Duodenal mucosa (tissue), 2 donors: ENCODE results near the gene HIGD1A.

Experiments used
- H3K27ac ChIP-seq: one replicate; pipeline ENCODE4 v1.7.0; 2013; ENCODE audit warnings: low read depth, low read length
- H3K27me3 ChIP-seq, 2 donors: one replicate each; pipeline ENCODE4 v1.7.0; 2013; ENCODE audit warnings: low read length in 2 of 2, control low read depth in 1 of 2; ENCODE audit not compliant: insufficient read depth in 2 of 2, control insufficient read depth in 1 of 2
- H3K36me3 ChIP-seq, 2 donors: one replicate each; pipeline ENCODE4 v1.7.0; 2013; ENCODE audit warnings: low read length in 2 of 2, control low read depth in 1 of 2; ENCODE audit not compliant: insufficient read depth in 2 of 2, control insufficient read depth in 1 of 2
- H3K4me1 ChIP-seq, 2 donors: one replicate each; pipeline ENCODE4 v1.7.0; 2013; ENCODE audit warnings: low read length in 2 of 2, control low read depth in 1 of 2; ENCODE audit not compliant: insufficient read depth in 2 of 2, control insufficient read depth in 1 of 2
- H3K4me3 ChIP-seq, 2 donors: one replicate each; pipeline ENCODE4 v1.7.0; 2013; ENCODE audit warnings: low read length in 2 of 2, low read depth in 1 of 2
- H3K9ac ChIP-seq, 2 donors: one replicate each; pipeline ENCODE4 v1.7.0; 2013; ENCODE audit warnings: low read length in 2 of 2, low read depth in 1 of 2
- H3K9me3 ChIP-seq, 2 donors: one replicate each; pipeline ENCODE4 v1.7.0; 2013; ENCODE audit warnings: low read length in 2 of 2, control low read depth in 1 of 2; ENCODE audit not compliant: control insufficient read depth in 1 of 2

HIGD1A gene

DNA sequence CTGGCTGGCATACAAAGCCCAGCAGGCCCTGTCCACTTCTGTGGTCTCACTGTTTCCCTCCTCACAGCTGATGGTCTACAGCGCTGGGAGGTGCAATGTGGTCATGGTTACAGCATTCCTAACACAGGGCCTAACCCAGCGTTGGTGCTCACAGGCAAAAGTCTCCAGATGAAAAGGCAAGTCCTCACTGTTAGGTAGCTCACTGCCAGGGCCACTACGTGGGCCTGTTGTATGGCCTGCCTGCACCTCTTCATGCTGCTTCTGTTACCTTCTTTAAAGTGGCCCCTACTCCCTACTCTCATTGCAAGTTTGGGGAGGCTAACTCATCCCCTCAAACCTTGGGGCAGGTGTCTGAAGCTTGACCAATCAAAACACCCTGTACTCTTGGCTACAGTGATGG lies 62.5 kb downstream of the HIGD1A start:
- no peaks in the 10 kb centered on the region for H3K9me3 ChIP-seq
- peaks cover 3 to 4% of the 10 kb centered on the region in 2 donors for H3K4me1 ChIP-seq
- no peaks in the 10 kb centered on the region for H3K27me3 ChIP-seq
- H3K27ac ChIP-seq: no peak overlapping the region
- H3K36me3 ChIP-seq: no peaks in the 10 kb centered on the region
- H3K4me3 ChIP-seq: no peak overlapping the region
- H3K9ac ChIP-seq: no peak overlapping the region

DNA sequence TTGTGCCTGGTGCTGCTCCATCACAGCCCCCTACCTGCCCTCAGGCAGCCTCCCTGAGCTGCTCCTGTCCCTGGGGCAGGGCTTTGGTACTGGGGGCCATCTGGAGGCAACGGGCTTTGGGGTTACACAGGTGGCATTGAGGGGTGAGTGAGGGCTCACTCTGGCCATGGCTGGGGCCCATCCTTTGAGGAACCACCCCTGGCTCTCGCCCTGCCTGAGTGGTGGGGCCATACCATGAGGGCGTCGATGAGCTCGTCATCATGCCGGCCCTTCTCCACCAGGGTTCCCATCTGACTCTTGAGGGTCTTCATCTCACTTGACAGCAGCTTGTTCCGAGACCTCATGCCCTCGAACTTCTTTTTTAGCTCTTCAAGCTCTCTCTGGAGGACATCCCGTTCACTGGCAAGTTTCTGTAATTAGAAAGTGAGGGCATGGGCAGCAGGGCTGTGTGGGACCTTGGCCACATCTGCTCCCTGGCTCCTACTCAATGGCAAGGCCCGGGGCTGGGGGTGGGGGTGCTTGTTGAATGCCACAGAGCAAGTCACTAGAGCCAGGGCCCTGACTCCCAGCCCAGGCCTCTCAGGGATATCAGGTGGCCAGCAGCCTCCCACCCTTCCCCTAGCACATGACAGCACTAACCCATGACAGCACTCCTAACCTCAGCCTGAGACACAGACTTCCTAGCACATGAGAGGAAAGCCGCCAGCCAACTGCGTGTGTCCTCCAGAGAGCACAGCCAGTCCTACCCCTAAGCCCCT lies 64.7 kb downstream of the HIGD1A start:
- Histone ChIP-seq H3K36me3 (no peaks in the 10 kb centered on the region), H3K4me3 (no peak overlapping the region), H3K4me1 (no peaks in the 10 kb centered on the region), H3K9ac (no peak overlapping the region), H3K9me3 (no peaks in the 10 kb centered on the region), H3K27me3 (no peaks in the 10 kb centered on the region), H3K27ac (no peak overlapping the region)

DNA sequence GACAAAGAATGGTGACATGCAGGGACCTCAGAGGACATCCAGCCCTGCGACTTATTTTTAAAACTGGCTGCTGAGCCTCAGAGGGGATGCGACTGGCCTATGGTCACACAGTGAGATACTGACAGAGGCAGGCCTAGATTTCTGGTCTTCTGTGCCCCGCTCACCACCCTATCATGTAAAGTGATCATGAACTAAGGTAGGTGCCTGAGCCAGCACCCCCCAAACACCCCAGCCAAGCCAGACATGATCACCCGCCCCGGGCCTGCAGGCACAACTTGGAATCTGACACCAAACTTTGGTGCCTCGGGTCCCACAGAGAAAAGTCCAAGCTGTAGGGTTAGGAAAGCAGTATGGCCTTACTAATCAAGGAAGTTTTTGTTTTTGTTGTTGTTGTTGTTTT lies 67.8 kb downstream of the HIGD1A start:
- Histone ChIP-seq H3K36me3 (no peaks in the 10 kb centered on the region), H3K27me3 (no peaks in the 10 kb centered on the region), H3K4me1 (no peaks in the 10 kb centered on the region), H3K4me3 (no peak overlapping the region), H3K9me3 (no peaks in the 10 kb centered on the region), H3K27ac (no peak overlapping the region), H3K9ac (no peak overlapping the region)

GRCh38 chr3:42736081-42736480 lies 68.2 kb downstream of the HIGD1A start:
- no peaks in the 10 kb centered on the region for H3K27me3 ChIP-seq
- H3K36me3 ChIP-seq: no peaks in the 10 kb centered on the region
- H3K4me3 ChIP-seq: no peak overlapping the region
- no peaks in the 10 kb centered on the region for H3K4me1 ChIP-seq
- H3K9ac ChIP-seq: no peak overlapping the region
- no peaks in the 10 kb centered on the region for H3K9me3 ChIP-seq
- no peak overlapping the region for H3K27ac ChIP-seq

DNA sequence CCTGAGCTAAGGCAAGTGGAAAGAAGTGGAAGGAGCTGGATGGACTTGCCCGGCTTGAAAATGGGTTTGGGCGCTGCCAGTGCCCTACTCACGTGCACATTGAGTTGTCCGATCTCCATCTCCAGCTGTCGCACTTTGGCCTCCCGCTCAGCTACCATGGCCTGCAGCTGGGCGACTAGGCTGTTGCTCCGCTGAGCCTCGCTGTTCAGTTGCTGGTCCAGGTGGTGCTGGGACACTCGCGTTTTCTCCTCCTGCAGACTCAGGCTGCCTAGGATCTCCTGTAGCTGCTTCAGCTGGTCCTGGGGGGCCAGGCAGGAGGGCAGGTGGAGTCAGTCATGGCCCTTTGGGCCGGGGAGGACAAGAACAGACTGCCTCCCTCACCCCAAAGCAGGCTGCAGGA lies 68.7 kb downstream of the HIGD1A start:
- no peak overlapping the region for H3K27ac ChIP-seq
- H3K9me3 ChIP-seq: no peaks in the 10 kb centered on the region
- no peaks in the 10 kb centered on the region for H3K4me1 ChIP-seq
- no peaks in the 10 kb centered on the region for H3K36me3 ChIP-seq
- no peaks in the 10 kb centered on the region for H3K27me3 ChIP-seq
- no peak overlapping the region for H3K9ac ChIP-seq
- H3K4me3 ChIP-seq: no peak overlapping the region

- H3K9me3 ChIP-seq: no peaks in the 10 kb centered on the region
- H3K27me3 ChIP-seq: no peaks in the 10 kb centered on the region
- no peaks in the 10 kb centered on the region for H3K4me1 ChIP-seq
- no peak overlapping the region for H3K4me3 ChIP-seq
- H3K36me3 ChIP-seq: no peaks in the 10 kb centered on the region
- no peak overlapping the region for H3K27ac ChIP-seq
- H3K9ac ChIP-seq: no peak overlapping the region
Measured at GRCh38 chr3:42735019-42735418, 69.3 kb downstream of the HIGD1A start.

DNA sequence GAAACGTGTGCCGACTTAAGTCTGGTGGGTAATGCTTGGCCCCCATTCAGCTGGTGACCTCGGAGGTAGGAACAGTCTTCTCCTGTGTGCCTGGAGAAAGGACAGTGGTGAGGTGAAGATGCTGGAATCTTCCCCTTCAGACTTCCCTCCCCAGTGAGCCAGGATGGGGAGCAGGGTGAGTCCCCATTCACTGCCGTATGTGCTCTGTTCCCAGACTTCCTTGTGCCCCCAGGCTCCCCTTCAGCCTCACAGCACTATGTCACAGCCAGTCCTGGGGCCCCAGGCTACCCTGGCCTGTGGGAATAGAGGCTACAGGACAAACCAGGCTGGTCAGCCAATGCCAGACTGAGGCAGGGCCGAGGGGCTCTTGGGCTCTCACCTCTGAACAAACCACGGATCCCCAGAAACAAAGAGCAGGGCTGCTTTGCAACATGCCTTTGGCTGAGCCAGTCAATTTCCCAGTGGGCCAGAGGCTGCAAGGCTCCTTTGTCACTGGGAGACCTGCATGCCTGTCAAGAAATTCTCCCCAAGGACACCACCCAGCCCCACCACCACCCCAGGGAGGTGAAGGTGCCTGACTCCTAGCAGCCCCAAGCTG lies 69.9 kb downstream of the HIGD1A start:
- Histone ChIP-seq H3K27ac (no peak overlapping the region), H3K9me3 (no peaks in the 10 kb centered on the region), H3K27me3 (no peaks in the 10 kb centered on the region), H3K9ac (no peak overlapping the region), H3K4me3 (no peak overlapping the region), H3K4me1 (no peaks in the 10 kb centered on the region), H3K36me3 (no peaks in the 10 kb centered on the region)

GRCh38 chr3:42733501-42734262 lies 70.6 kb downstream of the HIGD1A start:
- no peaks in the 10 kb centered on the region for H3K9me3 ChIP-seq
- H3K4me1 ChIP-seq: no peaks in the 10 kb centered on the region
- no peaks in the 10 kb centered on the region for H3K36me3 ChIP-seq
- H3K27me3 ChIP-seq: no peaks in the 10 kb centered on the region
- H3K9ac ChIP-seq: no peak overlapping the region
- no peak overlapping the region for H3K4me3 ChIP-seq
- no peak overlapping the region for H3K27ac ChIP-seq
